Subcutaneous abdominal adipose tissue (tissue), 5 donors: ENCODE results near the gene PIGZ.

Experiments
- H3K27ac ChIP-seq: one replicate; pipeline ENCODE4 v1.7.0; 2013; ENCODE audit warnings: low read depth, mild to moderate bottlenecking, inconsistent platforms, low read length, moderate library complexity
- H3K27me3 ChIP-seq, 5 donors: one replicate each; pipeline ENCODE4 v1.7.0; 2013; ENCODE audit warnings: low read length in 5 of 5, inconsistent platforms in 1 of 5; ENCODE audit not compliant: control insufficient read depth in 5 of 5, insufficient read depth in 4 of 5
- H3K36me3 ChIP-seq, 5 donors: one replicate each; pipeline ENCODE4 v1.7.0; 2013; ENCODE audit warnings: low read length in 5 of 5; ENCODE audit not compliant: control insufficient read depth in 5 of 5, insufficient read depth in 5 of 5
- H3K4me1 ChIP-seq, 5 donors: one replicate each; pipeline ENCODE4 v1.7.0; 2013; ENCODE audit warnings: low read length in 5 of 5, mild to moderate bottlenecking in 3 of 5, moderate library complexity in 1 of 5; ENCODE audit not compliant: control insufficient read depth in 5 of 5, insufficient read depth in 5 of 5
- H3K4me3 ChIP-seq, 5 donors: one replicate each; pipeline ENCODE4 v1.7.0; 2013; ENCODE audit warnings: low read length in 5 of 5, low read depth in 1 of 5
- H3K9ac ChIP-seq, 5 donors: one replicate each; pipeline ENCODE4 v1.7.0; 2013; ENCODE audit warnings: low read length in 5 of 5, mild to moderate bottlenecking in 4 of 5, moderate library complexity in 3 of 5
- H3K9me3 ChIP-seq, 5 donors: one replicate each; pipeline ENCODE4 v1.7.0; 2013; ENCODE audit warnings: low read length in 5 of 5; ENCODE audit not compliant: control insufficient read depth in 5 of 5
- donor health status: healthy.
- donor health status: healthy.
- donor health status: healthy.
- donor health status: healthy.
- donor health status: healthy.

The PIGZ gene

DNA sequence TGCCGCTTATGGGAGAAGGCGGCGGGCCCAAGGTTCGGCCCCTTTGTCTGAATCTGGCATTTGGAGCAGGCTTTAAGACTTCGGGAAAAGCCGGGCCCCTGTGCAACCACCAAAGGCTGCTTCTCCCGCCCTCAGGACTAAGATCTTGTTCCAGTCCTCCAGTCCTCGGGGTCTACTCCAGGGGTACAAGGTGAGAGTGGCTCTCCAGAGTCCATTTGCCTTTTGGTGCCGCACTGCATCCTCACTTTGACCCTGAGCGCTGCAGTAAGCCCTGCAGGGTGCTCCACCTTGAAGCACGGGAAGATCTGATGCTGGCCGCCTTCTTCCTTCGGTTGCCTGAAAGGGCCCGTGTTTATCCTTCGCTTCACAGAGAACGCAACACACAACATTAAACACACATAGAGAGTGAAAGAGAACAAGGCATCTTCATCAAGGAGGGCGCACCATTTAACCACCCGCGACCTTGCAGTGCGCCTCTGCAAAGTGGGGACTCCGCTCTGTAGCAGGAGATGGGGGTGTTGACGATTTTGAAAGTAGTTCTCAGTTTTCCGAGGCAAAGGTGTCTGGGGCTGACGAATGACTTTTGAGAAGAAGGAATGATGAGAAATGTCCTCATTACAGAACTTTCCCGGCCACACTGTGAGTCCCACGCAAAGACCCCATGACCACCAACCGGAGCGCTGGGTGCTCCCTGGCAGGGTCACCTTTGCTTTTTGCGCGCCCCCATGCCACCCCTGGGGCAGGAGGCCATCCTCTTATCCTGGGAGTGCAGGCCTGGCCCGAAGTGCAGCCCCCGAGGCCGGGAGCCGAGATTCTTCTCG is 1.0 kb downstream of the PIGZ start:
- Histone ChIP-seq H3K36me3 (peaks cover 0 to 4% (median 0%) of the 10 kb centered on the region in 5 donors), H3K9me3 (no peaks in the 10 kb centered on the region), H3K9ac (peak overlapping the region in 3 of 5 donors; percentile 76 to 84 (median 83)), H3K4me3 (peak overlapping the region; percentile 75 to 86 (median 82)), H3K4me1 (peaks cover 2 to 21% (median 11%) of the 10 kb centered on the region in 5 donors), H3K27me3 (no peaks in the 10 kb centered on the region), H3K27ac (no peak overlapping the region)

DNA sequence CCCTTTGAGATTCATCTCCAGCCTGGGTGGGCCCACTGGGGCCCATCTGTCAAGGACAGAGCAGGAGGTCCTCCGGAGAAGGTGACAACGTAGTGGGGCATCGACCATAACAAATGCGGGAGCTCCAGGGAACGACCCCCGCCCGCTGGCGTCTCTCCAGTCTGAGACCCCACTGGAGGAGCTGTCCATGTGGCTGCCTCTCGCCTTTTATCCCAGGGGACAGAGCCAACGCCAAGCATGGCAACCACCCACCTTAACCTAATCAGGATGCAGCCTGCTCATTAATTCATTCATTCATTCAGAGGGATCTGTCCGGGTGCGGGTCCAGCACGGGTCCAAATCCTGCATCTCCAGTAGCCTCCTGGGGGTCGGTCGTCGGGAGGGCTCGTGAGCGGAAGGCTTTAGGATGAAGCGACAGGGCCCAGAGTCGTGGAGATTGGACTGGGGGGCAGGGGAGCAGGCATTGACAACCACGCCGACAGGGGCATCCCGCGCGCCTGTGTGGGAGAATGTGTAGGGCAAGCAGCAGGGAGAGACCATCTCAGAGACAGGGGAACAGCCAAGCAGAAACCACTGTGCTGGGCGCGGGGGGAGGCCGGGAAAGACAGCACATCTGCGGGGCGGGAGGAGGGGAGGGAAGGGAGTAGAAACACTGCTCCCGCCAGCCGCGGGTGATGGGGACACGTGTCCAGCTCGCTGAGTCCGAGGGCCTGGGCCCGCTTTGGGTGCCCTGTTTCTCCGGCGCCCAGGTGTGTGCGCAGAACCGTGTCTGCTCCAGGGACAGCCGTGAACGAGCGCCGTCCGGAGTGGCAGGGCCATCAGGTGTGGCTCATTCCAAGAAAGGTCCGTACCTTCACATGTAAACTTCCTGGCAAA is 1.9 kb downstream of the PIGZ start:
- Histone ChIP-seq H3K9me3 (no peaks in the 10 kb centered on the region), H3K27me3 (no peaks in the 10 kb centered on the region), H3K36me3 (peaks cover 0 to 4% (median 0%) of the 10 kb centered on the region in 5 donors), H3K4me1 (peaks cover 2 to 21% (median 11%) of the 10 kb centered on the region in 5 donors), H3K27ac (no peak overlapping the region), H3K9ac (no peak overlapping the region), H3K4me3 (no peak overlapping the region)

DNA sequence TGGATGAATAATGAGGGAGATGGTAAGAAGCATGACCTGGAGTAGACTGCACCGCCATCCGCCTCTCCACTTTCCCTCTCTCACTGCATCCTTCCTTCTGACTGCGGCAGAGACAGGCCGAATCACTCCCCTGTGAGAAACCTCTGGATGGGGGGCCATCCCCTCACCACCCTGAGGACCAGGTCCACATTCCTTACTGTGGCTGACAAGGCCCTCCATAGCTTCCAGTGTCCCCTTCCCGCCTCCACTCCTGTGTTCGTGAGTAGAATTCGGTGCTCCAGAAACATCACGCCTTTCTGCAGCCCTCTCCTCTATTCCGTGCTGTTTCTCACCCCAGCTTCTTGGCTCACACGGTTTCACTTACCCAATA is 2.8 kb downstream of the PIGZ start:
- peaks cover 0 to 4% (median 0%) of the 10 kb centered on the region in 5 donors for H3K36me3 ChIP-seq
- H3K4me3 ChIP-seq, result no peak overlapping the region
- peaks cover 2 to 21% (median 11%) of the 10 kb centered on the region in 5 donors for H3K4me1 ChIP-seq
- H3K9me3 ChIP-seq, result no peaks in the 10 kb centered on the region
- no peak overlapping the region for H3K27ac ChIP-seq
- no peaks in the 10 kb centered on the region for H3K27me3 ChIP-seq
- H3K9ac ChIP-seq, result no peak overlapping the region

DNA sequence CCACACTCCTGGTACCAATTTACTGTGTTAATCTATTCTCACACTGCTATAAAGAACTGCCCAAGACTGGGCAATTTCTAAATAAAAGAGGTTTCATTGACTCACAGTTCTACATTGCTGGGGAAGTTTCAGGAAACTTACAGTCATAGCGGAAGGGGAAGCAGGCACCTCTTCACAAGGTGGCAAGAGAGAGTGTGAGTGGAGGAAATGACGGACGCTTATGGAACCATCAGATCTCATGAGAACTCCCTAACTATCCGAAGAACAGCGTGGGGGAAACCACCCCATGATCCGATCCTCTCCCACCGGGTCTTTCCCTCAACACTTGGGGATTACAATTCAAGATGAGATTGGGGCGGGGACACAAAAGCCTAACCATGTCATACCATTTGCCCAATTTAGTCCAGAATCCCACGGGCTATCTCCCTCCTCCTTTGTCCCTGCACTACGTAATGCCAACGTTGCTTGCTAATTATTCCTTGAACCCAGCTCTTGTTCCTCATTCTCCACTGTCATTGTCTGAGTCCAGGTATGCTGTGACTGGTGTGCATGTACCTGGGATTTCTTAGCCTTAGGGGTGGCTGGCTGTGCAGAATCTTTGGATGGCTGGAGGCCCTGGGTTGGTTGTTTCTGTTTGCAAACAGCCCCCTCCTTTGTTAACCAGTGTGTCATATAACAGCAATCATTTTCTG is 3.4 kb downstream of the PIGZ start:
- no peaks in the 10 kb centered on the region for H3K9me3 ChIP-seq
- H3K27ac ChIP-seq, result no peak overlapping the region
- peaks cover 2 to 21% (median 11%) of the 10 kb centered on the region in 5 donors for H3K4me1 ChIP-seq
- no peaks in the 10 kb centered on the region for H3K27me3 ChIP-seq
- H3K9ac ChIP-seq, result no peak overlapping the region
- peaks cover 0 to 4% (median 0%) of the 10 kb centered on the region in 5 donors for H3K36me3 ChIP-seq
- no peak overlapping the region for H3K4me3 ChIP-seq

DNA sequence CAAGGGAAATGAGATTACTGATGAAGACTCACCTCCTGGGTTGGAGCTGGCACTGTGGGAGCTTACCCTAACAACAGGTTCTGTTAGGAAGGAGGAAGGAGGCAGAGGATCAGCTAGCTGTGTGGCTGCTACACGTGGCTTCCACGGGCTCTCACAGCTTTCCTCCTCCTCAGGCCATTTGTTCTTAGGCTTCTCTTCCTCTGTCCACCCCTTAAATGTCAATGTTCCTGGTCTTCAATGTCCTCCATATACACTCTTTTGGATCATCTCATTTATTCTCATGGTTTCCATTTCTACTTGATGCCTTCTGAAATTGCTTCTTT is 5.0 kb downstream of the PIGZ start:
- Histone ChIP-seq H3K4me3 (no peak overlapping the region), H3K9ac (no peak overlapping the region), H3K27me3 (no peaks in the 10 kb centered on the region), H3K36me3 (peaks cover 0 to 4% (median 0%) of the 10 kb centered on the region in 5 donors), H3K4me1 (peaks cover 2 to 12% (median 11%) of the 10 kb centered on the region in 5 donors), H3K27ac (no peak overlapping the region), H3K9me3 (no peaks in the 10 kb centered on the region)

DNA sequence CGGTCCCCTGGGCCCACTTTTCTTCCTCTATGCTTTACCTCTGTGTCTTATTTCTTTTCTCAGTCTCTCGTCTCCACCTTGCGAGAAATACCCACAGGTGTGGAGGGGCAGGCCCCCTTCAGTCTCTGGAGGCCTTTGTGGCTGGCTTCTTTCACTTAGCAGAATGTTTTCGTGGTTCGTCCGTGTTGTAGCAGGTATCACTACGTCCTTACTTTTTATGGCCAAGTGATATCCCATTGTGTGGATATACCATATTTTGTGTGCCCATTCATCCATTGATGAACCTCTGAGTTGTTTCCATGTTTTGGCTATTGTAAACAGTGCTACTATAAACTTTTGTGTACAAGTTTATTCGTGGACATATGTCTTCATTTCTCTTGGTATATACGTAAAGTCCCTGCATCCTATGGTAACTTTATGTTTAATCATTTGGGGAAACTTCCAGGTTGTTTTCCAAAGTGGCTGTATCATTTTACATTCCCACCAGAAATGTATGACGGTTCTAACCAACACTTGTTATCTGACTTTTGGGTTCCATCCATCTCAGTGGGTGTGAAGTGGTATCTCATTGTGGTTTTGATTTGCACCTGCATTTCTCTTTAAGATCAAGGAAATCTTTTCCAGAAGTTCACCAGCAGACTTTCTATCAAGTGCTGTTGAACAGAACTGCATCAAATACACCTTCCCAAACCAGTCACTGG is 5.6 kb downstream of the PIGZ start:
- peaks cover 0 to 4% (median 0%) of the 10 kb centered on the region in 5 donors for H3K36me3 ChIP-seq
- no peaks in the 10 kb centered on the region for H3K9me3 ChIP-seq
- H3K9ac ChIP-seq, result no peak overlapping the region
- H3K4me1 ChIP-seq, result peaks cover under 1 to 8% (median 7%) of the 10 kb centered on the region in 5 donors
- H3K27me3 ChIP-seq, result no peaks in the 10 kb centered on the region
- no peak overlapping the region for H3K4me3 ChIP-seq
- no peak overlapping the region for H3K27ac ChIP-seq

DNA sequence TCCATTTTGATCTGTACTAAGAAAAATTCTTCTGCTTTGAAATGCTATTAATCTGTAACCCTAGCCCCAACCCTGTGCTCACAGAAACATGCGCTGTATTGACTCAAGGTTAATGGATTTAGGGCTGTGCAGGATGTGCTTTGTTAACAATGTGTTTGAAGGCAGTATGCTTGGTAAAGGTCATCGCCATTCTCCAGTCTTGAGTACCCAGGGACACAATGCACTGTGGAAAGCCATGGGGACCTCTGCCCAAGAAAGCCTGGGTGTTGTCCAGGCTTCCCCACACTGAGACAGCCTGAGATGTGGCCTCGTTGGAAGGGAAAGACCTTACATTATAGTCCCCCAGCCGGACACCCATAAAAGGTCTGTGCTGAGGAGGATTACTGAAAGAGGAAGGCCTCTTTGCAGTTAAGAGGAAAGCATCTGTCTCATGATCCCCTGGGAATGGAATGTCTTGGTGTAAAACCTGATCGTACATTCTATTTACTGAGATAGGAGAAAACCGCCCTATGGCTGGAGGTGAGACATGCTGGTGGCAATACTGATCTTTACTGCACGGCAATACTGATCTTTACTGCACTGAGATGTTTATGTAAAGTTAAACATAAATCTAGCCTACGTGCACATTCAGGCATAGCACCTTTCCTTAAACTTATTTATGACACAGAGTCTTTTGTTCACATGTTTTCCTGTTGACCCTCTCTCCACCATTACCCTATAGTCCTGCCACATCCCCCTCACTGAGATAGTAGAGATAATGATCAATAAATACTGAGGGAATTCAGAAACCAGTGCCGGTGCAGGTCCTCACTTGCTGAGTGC is 6.3 kb downstream of the PIGZ start:
- Histone ChIP-seq H3K9ac (no peak overlapping the region), H3K4me3 (no peak overlapping the region), H3K9me3 (no peaks in the 10 kb centered on the region), H3K27me3 (no peaks in the 10 kb centered on the region), H3K36me3 (peaks cover 0 to 4% (median 0%) of the 10 kb centered on the region in 5 donors), H3K27ac (no peak overlapping the region), H3K4me1 (peaks cover 0 to under 1% (median 0%) of the 10 kb centered on the region in 5 donors)

DNA sequence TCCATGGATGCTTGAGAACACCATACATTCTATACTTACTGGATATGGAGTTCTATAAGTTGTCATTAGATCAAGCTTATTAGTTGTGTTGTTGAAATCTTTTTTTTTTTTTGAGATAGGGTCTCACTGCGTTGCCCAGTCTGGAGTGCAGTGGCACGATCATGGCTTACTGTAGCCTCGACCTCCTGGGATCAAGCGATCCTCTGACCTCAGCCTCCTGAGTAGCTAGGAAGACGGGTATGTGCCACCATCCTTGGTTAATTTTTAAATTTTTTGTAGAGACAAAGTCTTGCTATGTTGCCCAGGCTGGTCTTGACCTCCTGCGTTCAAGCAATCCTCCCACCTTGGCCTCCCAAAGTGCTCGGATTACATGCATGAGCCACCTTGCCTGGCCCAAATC is 13.8 kb downstream of the PIGZ start:
- H3K4me1 ChIP-seq, result no peaks in the 10 kb centered on the region
- H3K9ac ChIP-seq, result no peak overlapping the region
- H3K27me3 ChIP-seq, result no peaks in the 10 kb centered on the region
- no peak overlapping the region for H3K4me3 ChIP-seq
- H3K36me3 ChIP-seq, result peaks cover 0 to 9% (median 8%) of the 10 kb centered on the region in 5 donors
- no peak overlapping the region for H3K27ac ChIP-seq
- H3K9me3 ChIP-seq, result no peaks in the 10 kb centered on the region

DNA sequence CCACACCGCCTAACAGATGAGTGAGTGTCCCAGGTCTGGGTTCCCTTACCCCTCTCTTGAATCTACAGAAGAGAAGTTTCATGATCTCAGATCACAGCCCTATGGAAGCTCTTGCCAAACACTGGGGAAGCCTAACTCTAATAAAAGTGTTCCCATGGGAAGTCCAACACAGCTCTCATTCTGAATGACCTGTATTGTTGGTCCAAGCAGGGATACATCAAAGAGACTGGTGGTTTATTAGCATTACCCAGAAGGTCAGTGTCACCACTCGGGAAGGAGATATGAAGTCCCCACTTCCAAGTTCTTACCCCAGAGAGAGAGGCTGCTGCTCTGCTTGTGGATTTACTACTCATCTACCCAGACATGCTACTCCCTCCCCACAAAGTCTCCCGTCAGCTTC is 17.3 kb downstream of the PIGZ start:
- no peak overlapping the region for H3K4me3 ChIP-seq
- H3K4me1 ChIP-seq, result peaks cover 0 to 3% (median 0%) of the 10 kb centered on the region in 5 donors

More for the DNA sequence above, 17.3 kb downstream of the PIGZ start:
- peaks cover 0 to 16% (median 13%) of the 10 kb centered on the region in 5 donors for H3K36me3 ChIP-seq
- no peak overlapping the region for H3K27ac ChIP-seq
- H3K9ac ChIP-seq, result no peak overlapping the region
- no peaks in the 10 kb centered on the region for H3K27me3 ChIP-seq
- H3K9me3 ChIP-seq, result no peaks in the 10 kb centered on the region
